Caco-2 (cell line): ENCODE results near the gene MARS1. TPM values are rescaled to one million over a fixed set of nuclear protein-coding genes. Genes with fewer than 3 reads are reported as not detected.
"Not testable (repeated sequence)": the region's sequence is repeated elsewhere in the genome, so short reads cannot be mapped to it uniquely, and the experiment has no call there.

Source experiments
- BruUV-seq: library from RNA; stranded (reverse); fragments of 400-500 nt; replicated peaks from 2 replicates; lab custom pipeline; 2021; lab: Mats Ljungman, UMichigan
- CTCF ChIA-PET: fragments of 300-600 bp; sonication (Branson Sonifier 250); formaldehyde crosslinking; loops from one replicate; lab custom pipeline; 2022; ENCODE audit warnings: antibody characterized with exemption; lab: Charles Lee
- POLR2A ChIA-PET: fragments of 300-600 bp; sonication (Branson Sonifier 250); formaldehyde crosslinking; loops from one replicate; lab custom pipeline; 2022; ENCODE audit warnings: antibody characterized with exemption; lab: Charles Lee
- DNase-seq, 2 experiments: peaks; one replicate each; pipeline versions ENCODE4 v3.0.0 to v3.0.0-alpha.2; 2020 to 2022
- H3K27me3 ChIP-seq: replicated peaks from 2 replicates; pipeline ENCODE4 v1.6.0; 2011; ENCODE audit warnings: low read length; ENCODE audit not compliant: control insufficient read depth, insufficient read depth
- H3K36me3 ChIP-seq: 2 replicates; pipeline ENCODE4 v1.5.1; 2011; ENCODE audit warnings: low read length; ENCODE audit not compliant: control insufficient read depth, insufficient read depth
- H3K4me1 ChIP-seq: fragments of 250-450 bp; sonication (Bioruptor Pico); 2 replicates; pipeline ENCODE4 v1.5.1; 2020; ENCODE audit warnings: mild to moderate bottlenecking
- H3K4me3 ChIP-seq: 2 replicates; pipeline ENCODE4 v1.5.1; 2011; ENCODE audit warnings: low read depth, mild to moderate bottlenecking, control low read depth, low read length
- H3K9me3 ChIP-seq: fragments of 250-450 bp; sonication (Bioruptor Pico); 2 replicates; pipeline ENCODE4 v1.5.1; 2020; ENCODE audit warnings: mild to moderate bottlenecking, moderate library complexity
- H3K27ac Mint-ChIP-seq: one replicate; pipeline ENCODE4 v1.8.0; 2022; ENCODE audit warnings: mixed read lengths; ENCODE audit not compliant: unreplicated experiment
- H3K27me3 Mint-ChIP-seq: one replicate; pipeline ENCODE4 v1.8.0; 2022; ENCODE audit warnings: mixed read lengths; ENCODE audit not compliant: insufficient read depth, unreplicated experiment
- H3K36me3 Mint-ChIP-seq: one replicate; pipeline ENCODE4 v1.8.0; 2022; ENCODE audit warnings: mild to moderate bottlenecking, mixed read lengths; ENCODE audit not compliant: insufficient read depth, unreplicated experiment
- H3K4me1 Mint-ChIP-seq: one replicate; pipeline ENCODE4 v1.8.0; 2022; ENCODE audit warnings: low read depth, mixed read lengths; ENCODE audit not compliant: unreplicated experiment
- H3K4me3 Mint-ChIP-seq: one replicate; pipeline ENCODE4 v1.8.0; 2022; ENCODE audit warnings: mild to moderate bottlenecking, moderate library complexity, mixed read lengths; ENCODE audit not compliant: unreplicated experiment
- H3K9me3 Mint-ChIP-seq: one replicate; pipeline ENCODE4 v1.8.0; 2022; ENCODE audit warnings: mixed read lengths; ENCODE audit not compliant: unreplicated experiment
- CTCF ChIP-seq, 2 experiments: fragments of 200-600 bp in 1 of 2; IDR thresholded peaks; 1 replicate in 1 of 2; 2 replicates in 1 of 2; pipeline versions ENCODE4 v1.5.1 to v1.8.0; 2011 to 2022; ENCODE audit warnings: antibody characterized with exemption in 1 of 2, control low read depth in 1 of 2, inconsistent platforms in 1 of 2, low read depth in 1 of 2, low read length in 1 of 2, mild to moderate bottlenecking in 1 of 2, moderate library complexity in 1 of 2; ENCODE audit not compliant: insufficient read depth in 1 of 2, severe bottlenecking in 1 of 2, unreplicated experiment in 1 of 2
- intact Hi-C: fragments of 100-400 bp; cut with micrococcal nuclease; formaldehyde crosslinking; loops from one replicate; pipeline ENCODE4 v1.10.0; 2022; ENCODE audit not compliant: unreplicated experiment
- total RNA-seq: library from RNA; stranded (reverse); gene quantifications from 2 replicates; pipeline ENCODE4 v1.2.3, GENCODE V29; 2022

MARS1 gene
- total RNA-seq, 1 experiment from 2014 or later, result 583 TPM

GRCh38 chr12:57517187-57517586 lies 29.3 kb downstream of the MARS1 start:
- Mint-ChIP-seq H3K36me3 (peaks cover 100% of the 10 kb centered on the region), H3K27me3 (no peaks in the 10 kb centered on the region), H3K4me3 (peak overlapping the region; percentile 86), H3K27ac (peak overlapping the region; percentile 94), H3K4me1 (peaks cover 22% of the 10 kb centered on the region), H3K9me3 (no peaks in the 10 kb centered on the region)
- Histone ChIP-seq H3K4me3 (no peak overlapping the region), H3K9me3 (no peaks in the 10 kb centered on the region), H3K27me3 (no peaks in the 10 kb centered on the region), H3K36me3 (peaks cover 4% of the 10 kb centered on the region), H3K4me1 (peaks cover 20% of the 10 kb centered on the region)
- no peak for DNase-seq
- POLR2A ChIA-PET, result interaction anchor here (0.6 to 0.9 kb wide), 2 partner anchors 13 to 29 kb away, joined by 3 to 7 read pairs; no protein-coding TSS in a partner anchor
- no peak for TF ChIP-seq CTCF (IDR thresholded peaks at IDR 0.05; ENCODE audit: insufficient read depth in 1 of 2, low read depth in 1 of 2, low read length in 1 of 2, severe bottlenecking in 1 of 2, unreplicated experiment in 1 of 2)
- CTCF ChIA-PET, result no interaction called here
- intact Hi-C loops, result no loop called here
- no TSS peak for BruUV-seq

DNA sequence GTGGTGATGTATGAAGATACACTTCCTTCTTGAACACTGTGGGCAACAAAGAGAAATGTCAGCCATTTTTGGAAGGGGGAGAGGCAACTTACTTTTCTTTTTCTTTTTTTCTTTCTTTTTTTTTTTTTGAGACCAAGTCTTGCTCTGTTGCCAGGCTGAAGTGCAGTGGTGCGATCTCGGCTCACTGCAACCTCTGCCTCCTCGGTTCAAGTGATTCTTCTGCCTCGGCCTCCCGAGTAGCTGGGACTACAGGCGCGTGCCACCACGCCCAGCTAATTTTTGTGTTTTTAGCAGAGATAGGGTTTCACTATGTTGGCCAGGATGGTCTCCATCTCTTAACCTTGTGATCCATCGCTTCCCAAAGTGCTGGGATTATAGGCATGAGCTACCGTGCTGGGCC lies 29.9 kb downstream of the MARS1 start:
- Mint-ChIP-seq H3K27ac (peak overlapping the region; percentile 94), H3K36me3 (peaks cover 98% of the 10 kb centered on the region), H3K4me3 (peak overlapping the region; percentile 86), H3K4me1 (peaks cover 22% of the 10 kb centered on the region)
- H3K27me3 Mint-ChIP-seq, DNase-seq, intact Hi-C loops, H3K36me3 ChIP-seq, CTCF ChIA-PET, H3K4me3 ChIP-seq, H3K9me3 Mint-ChIP-seq, BruUV-seq, H3K27me3 ChIP-seq, H3K9me3 ChIP-seq: not testable (repeated sequence)
- POLR2A ChIA-PET, result interaction anchor here (0.9 kb wide), 1 partner anchor 14 kb away, joined by 3 read pairs; no protein-coding TSS in a partner anchor
- peaks cover 20% of the 10 kb centered on the region for H3K4me1 ChIP-seq

- TF ChIP-seq CTCF (IDR thresholded peaks at IDR 0.05; ENCODE audit: insufficient read depth in 1 of 2, low read depth in 1 of 2, low read length in 1 of 2, severe bottlenecking in 1 of 2, unreplicated experiment in 1 of 2), result no peak
- BruUV-seq, result no TSS peak
- intact Hi-C loops, result no loop called here
- peak overlapping the region; percentile 71; the same call in 1 of the 2 replicates for H3K4me3 ChIP-seq
- H3K9me3 ChIP-seq, result no peaks in the 10 kb centered on the region
- no peaks in the 10 kb centered on the region for H3K27me3 Mint-ChIP-seq
- DNase-seq, result no peak
- H3K4me1 ChIP-seq, result peaks cover 20% of the 10 kb centered on the region
- ChIA-PET POLR2A (no interaction called here), CTCF (no interaction called here)
- peaks cover 98% of the 10 kb centered on the region for H3K36me3 Mint-ChIP-seq
- peak overlapping the region; percentile 86 for H3K4me3 Mint-ChIP-seq
- no peaks in the 10 kb centered on the region for H3K9me3 Mint-ChIP-seq
- peaks cover 22% of the 10 kb centered on the region for H3K4me1 Mint-ChIP-seq
- H3K27ac Mint-ChIP-seq, result peak overlapping the region; percentile 94
- H3K36me3 ChIP-seq, result peaks cover 4% of the 10 kb centered on the region
- no peaks in the 10 kb centered on the region for H3K27me3 ChIP-seq
Observed at GRCh38 chr12:57518176-57518919, 30.5 kb downstream of the MARS1 start.
